Progenitor cell of endocrine pancreas (in vitro differentiated cells): Measurements from ENCODE around the gene THBD. TPM values are rescaled to one million over a fixed set of nuclear protein-coding genes. Genes with fewer than 3 reads are reported as not detected.

ENCODE experiments used
- DNase-seq: peaks from one replicate; pipeline ENCODE4 v3.0.0; 2021; ENCODE audit warnings: low spot score; ENCODE audit not compliant: unreplicated experiment
- H3K27ac Mint-ChIP-seq: 2 replicates; pipeline ENCODE4 v1.8.0; 2021; ENCODE audit warnings: mild to moderate bottlenecking, moderate library complexity, mixed read lengths
- H3K27me3 Mint-ChIP-seq: 2 replicates; pipeline ENCODE4 v1.8.0; 2021; ENCODE audit warnings: mixed read lengths
- H3K36me3 Mint-ChIP-seq: 2 replicates; pipeline ENCODE4 v1.8.0; 2022; ENCODE audit warnings: mixed read lengths; ENCODE audit not compliant: insufficient read depth
- H3K4me1 Mint-ChIP-seq: 2 replicates; pipeline ENCODE4 v1.8.0; 2021; ENCODE audit warnings: low read depth, mixed read lengths
- H3K4me3 Mint-ChIP-seq: 2 replicates; pipeline ENCODE4 v1.8.0; 2021; ENCODE audit warnings: low read depth, mild to moderate bottlenecking, moderate library complexity, mixed read lengths
- H3K9me3 Mint-ChIP-seq: 2 replicates; pipeline ENCODE4 v1.8.0; 2021; ENCODE audit warnings: low read depth, mixed read lengths
- CTCF ChIP-seq: fragments of 200-600 bp; sonication (generic); IDR thresholded peaks from one replicate; pipeline ENCODE4 v1.5.0; 2021; ENCODE audit warnings: antibody characterized with exemption, mild to moderate bottlenecking; ENCODE audit not compliant: unreplicated experiment
- total RNA-seq: library from RNA; stranded (reverse); gene quantifications from 2 replicates; pipeline ENCODE4 v1.2.1, GENCODE V29; 2021

Gene THBD
- total RNA-seq, 1 donor from 2014 or later: 0.19 TPM

- peaks cover 48% of the 10 kb centered on the region for H3K27me3 Mint-ChIP-seq
- TF ChIP-seq CTCF: no peak
These were observed 30.5 kb upstream of the THBD start for GRCh38 chr20:23079926-23080325.

GRCh38 chr20:23079016-23079351 is 29.5 kb upstream of the THBD start:
- Mint-ChIP-seq H3K27ac (no peak overlapping the region), H3K27me3 (peaks cover 45% of the 10 kb centered on the region), H3K4me1 (peaks cover 23% of the 10 kb centered on the region), H3K36me3 (no peaks in the 10 kb centered on the region), H3K4me3 (no peak overlapping the region), H3K9me3 (no peaks in the 10 kb centered on the region)
- no peak for DNase-seq
- peak; percentile 66 for TF ChIP-seq CTCF

More at GRCh38 chr20:23079926-23080325, 30.5 kb upstream of the THBD start:
- H3K36me3 Mint-ChIP-seq: no peaks in the 10 kb centered on the region
- no peak for DNase-seq
- no peak overlapping the region for H3K4me3 Mint-ChIP-seq
- peaks cover 23% of the 10 kb centered on the region for H3K4me1 Mint-ChIP-seq
- no peaks in the 10 kb centered on the region for H3K9me3 Mint-ChIP-seq
- no peak overlapping the region for H3K27ac Mint-ChIP-seq

GRCh38 chr20:23078351-23079015 is 29.0 kb upstream of the THBD start:
- Mint-ChIP-seq H3K4me1 (peaks cover 26% of the 10 kb centered on the region), H3K27me3 (peaks cover 44% of the 10 kb centered on the region), H3K36me3 (no peaks in the 10 kb centered on the region), H3K9me3 (no peaks in the 10 kb centered on the region), H3K27ac (no peak overlapping the region), H3K4me3 (no peak overlapping the region)
- no peak for DNase-seq
- TF ChIP-seq CTCF: no peak

- no peak for DNase-seq
- Mint-ChIP-seq H3K9me3 (no peaks in the 10 kb centered on the region), H3K27ac (no peak overlapping the region), H3K4me1 (peaks cover 30% of the 10 kb centered on the region), H3K36me3 (no peaks in the 10 kb centered on the region), H3K27me3 (peaks cover 38% of the 10 kb centered on the region), H3K4me3 (no peak overlapping the region)
- no peak for TF ChIP-seq CTCF
These were observed 27.8 kb upstream of the THBD start for GRCh38 chr20:23077277-23077676.

GRCh38 chr20:23074052-23074451 is 24.6 kb upstream of the THBD start:
- H3K4me3 Mint-ChIP-seq: no peak overlapping the region
- no peaks in the 10 kb centered on the region for H3K36me3 Mint-ChIP-seq
- peaks cover 16% of the 10 kb centered on the region for H3K27me3 Mint-ChIP-seq
- H3K27ac Mint-ChIP-seq: no peak overlapping the region
- TF ChIP-seq CTCF: no peak
- peaks cover 29% of the 10 kb centered on the region for H3K4me1 Mint-ChIP-seq
- DNase-seq: no peak
- no peaks in the 10 kb centered on the region for H3K9me3 Mint-ChIP-seq
